Large intestine (tissue), 3 donors: Measurements from ENCODE around the gene IGF1R. TPM values are rescaled to one million over a fixed set of nuclear protein-coding genes. Genes with fewer than 3 reads are reported as not detected.

Experiments
- DNase-seq, 2 donors: peaks; one replicate each; pipeline versions ENCODE4 v3.0.0 to v3.0.0-alpha.2; 2013
- H3K27ac ChIP-seq: one replicate; pipeline ENCODE4 v1.5.1; 2013; ENCODE audit warnings: low read length
- H3K27me3 ChIP-seq: 2 replicates; pipeline ENCODE4 v1.6.1; 2013; ENCODE audit warnings: low read length; ENCODE audit not compliant: control insufficient read depth, insufficient read depth
- H3K36me3 ChIP-seq: 2 replicates; pipeline ENCODE4 v1.6.1; 2013; ENCODE audit warnings: low read length; ENCODE audit not compliant: control insufficient read depth, insufficient read depth
- H3K4me1 ChIP-seq: one replicate; pipeline ENCODE4 v1.6.1; 2013; ENCODE audit warnings: low read length; ENCODE audit not compliant: control insufficient read depth, insufficient read depth
- H3K4me3 ChIP-seq: one replicate; pipeline ENCODE4 v1.5.1; 2013; ENCODE audit warnings: low read length
- H3K9me3 ChIP-seq: one replicate; pipeline ENCODE4 v1.6.1; 2013; ENCODE audit warnings: mild to moderate bottlenecking, low read depth, low read length, moderate library complexity; ENCODE audit not compliant: control insufficient read depth
- WGBS: methylation state at CpG from one replicate; pipeline ENCODE4 v1.1.5; 2013; ENCODE audit warnings: low lambda C conversion rate; ENCODE audit not compliant: insufficient coverage; 5-methylcytosine and 5-hydroxymethylcytosine counted together
- polyA plus RNA-seq: library from polyadenylated mRNA; unstranded; fragments of 120-200 nt; gene quantifications from one replicate; pipeline ENCODE4 v1.2.1, GENCODE V29; 2013

IGF1R gene
- polyA plus RNA-seq, 1 donor = 22.5 TPM

DNA sequence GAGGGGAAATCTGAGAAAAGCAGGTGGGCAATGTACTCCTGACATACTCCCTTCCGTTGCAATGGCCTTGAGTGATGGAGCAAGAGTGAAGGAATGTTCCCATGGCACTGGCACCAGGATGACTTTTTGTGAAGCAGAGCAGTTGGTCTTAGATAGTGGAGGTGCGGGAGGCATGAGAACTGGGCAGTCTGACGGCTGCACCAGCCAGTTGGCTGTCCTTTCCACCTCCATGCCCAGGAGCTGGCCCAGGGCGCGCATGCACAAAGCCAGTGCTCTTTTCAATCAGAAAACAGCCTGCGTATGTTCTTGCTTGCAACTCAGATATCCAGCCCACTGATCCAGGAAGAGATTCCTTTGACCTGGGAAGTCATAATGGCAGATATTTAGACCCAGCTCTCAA, 222.4 kb downstream of the IGF1R start:
- no peaks in the 10 kb centered on the region for H3K4me1 ChIP-seq
- no peaks in the 10 kb centered on the region for H3K9me3 ChIP-seq
- no peaks in the 10 kb centered on the region for H3K36me3 ChIP-seq
- no CpG with 5 or more reads among the region's 6 CpGs for WGBS
- no peak overlapping the region for H3K4me3 ChIP-seq
- DNase-seq = no peak
- H3K27me3 ChIP-seq = no peaks in the 10 kb centered on the region
- H3K27ac ChIP-seq = no peak overlapping the region

DNA sequence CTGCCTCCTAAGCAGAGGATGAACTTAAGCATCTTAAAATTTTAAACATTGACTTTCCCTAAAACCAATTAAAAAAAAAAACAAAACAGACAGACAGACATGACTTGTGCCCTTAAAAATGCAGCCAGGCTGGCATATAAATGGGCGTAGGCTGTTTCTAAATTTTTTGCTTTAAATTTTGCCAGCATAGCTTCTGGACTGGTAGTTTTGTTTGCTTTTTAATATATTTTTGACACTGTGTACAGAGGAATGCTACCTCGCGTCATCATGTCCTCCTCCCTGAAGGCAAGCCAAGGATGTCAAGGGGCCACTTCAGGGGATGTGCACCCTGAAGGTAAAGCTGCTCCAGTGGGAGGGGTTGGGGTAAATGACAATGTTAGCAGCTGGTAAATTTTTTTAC, 224.4 kb downstream of the IGF1R start:
- H3K36me3 ChIP-seq = no peaks in the 10 kb centered on the region
- 80% methylated on average over 1 of the region's 3 CpGs for WGBS
- H3K4me3 ChIP-seq = no peak overlapping the region
- H3K9me3 ChIP-seq = no peaks in the 10 kb centered on the region
- no peak for DNase-seq
- H3K27me3 ChIP-seq = no peaks in the 10 kb centered on the region
- H3K4me1 ChIP-seq = no peaks in the 10 kb centered on the region
- H3K27ac ChIP-seq = no peak overlapping the region

DNA sequence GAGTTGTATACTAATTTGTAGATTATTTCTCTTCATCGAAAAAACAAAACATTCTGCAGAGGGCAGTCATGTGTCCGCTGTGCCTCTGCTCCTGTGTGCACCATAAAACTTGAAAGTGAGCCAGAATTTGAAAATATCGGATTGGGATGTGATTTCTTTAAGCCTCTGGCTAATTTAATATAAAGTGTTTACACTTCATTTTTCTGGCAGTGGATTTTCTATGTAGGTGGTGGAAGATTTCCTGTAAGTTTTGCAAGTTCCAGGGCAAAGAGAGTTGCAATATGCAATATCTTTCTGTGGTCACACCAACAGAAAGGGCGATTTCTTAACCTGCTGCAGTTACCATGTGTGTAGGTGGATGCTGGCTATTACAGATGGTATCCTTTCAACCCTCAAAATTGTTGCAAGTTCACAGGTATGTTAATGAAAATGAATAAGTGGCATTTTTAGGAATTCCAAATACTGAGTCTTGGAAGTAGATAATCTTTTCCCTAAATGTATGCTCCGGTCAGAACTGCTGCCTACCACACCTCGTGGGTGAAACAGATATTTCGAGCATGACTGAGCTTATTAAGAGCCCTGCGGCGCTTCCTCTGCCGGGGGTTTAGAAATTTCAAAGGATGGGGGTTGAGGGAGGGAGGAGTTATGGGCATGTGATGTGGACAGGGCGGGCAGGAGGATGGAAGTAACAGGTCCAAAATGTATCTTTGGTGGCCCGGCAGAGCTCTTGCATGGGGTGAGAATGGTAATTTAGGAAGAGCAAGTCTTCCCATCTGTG, 225.3 kb downstream of the IGF1R start:
- WGBS = 80% methylated on average over 1 of the region's 12 CpGs
- no peak overlapping the region for H3K27ac ChIP-seq

DNA sequence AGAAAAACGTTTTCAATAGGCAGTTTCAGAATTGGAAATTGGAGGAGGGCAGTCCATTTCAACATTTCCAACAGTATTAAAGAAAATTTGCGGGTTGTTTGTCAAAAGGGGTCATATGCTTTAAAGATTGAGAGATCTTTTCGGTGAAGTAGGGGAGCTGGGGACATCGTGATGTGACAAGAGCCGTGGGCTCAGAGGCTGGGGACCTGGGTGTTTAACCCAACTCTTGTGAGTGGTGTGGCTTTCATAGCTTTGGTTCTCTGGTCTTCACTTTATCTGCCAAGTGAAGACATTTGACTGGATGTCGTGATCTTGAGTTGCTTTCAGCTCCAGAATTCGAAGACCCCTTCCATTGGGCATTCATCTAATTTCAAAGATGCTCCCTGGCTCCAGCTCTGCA, 226.0 kb downstream of the IGF1R start:
- Histone ChIP-seq H3K36me3 (no peaks in the 10 kb centered on the region), H3K27ac (no peak overlapping the region), H3K4me3 (no peak overlapping the region), H3K4me1 (no peaks in the 10 kb centered on the region), H3K9me3 (no peaks in the 10 kb centered on the region), H3K27me3 (no peaks in the 10 kb centered on the region)
- DNase-seq = no peak
- WGBS = 100% methylated on average over 3 of the region's 7 CpGs

More for the DNA sequence above, 225.3 kb downstream of the IGF1R start:
- Histone ChIP-seq H3K4me1 (no peaks in the 10 kb centered on the region), H3K27me3 (no peaks in the 10 kb centered on the region), H3K4me3 (no peak overlapping the region), H3K9me3 (no peaks in the 10 kb centered on the region), H3K36me3 (no peaks in the 10 kb centered on the region)
- DNase-seq = no peak

DNA sequence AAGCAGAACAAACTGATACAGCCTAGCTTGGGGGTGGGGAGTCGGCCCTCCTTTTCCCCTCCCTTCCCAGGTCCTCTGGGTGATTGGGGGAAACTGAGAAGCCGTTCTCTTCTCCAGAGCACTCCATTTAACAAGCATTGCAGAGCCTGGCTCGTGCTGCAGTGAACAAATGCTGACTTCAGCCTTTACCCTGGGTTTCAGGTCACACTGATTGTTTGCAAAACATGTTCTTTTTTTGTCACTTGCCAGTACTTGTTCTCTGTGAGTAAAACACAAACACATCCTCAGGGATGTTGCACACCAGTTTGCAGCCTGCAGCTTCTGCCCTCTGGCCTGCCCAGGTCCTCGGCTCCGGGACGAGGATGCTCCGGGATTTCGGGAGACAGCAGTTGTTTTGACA, 226.4 kb downstream of the IGF1R start:
- no peaks in the 10 kb centered on the region for H3K4me1 ChIP-seq
- no CpG with 5 or more reads among the region's 8 CpGs for WGBS
- no peak for DNase-seq
- H3K4me3 ChIP-seq = no peak overlapping the region
- H3K36me3 ChIP-seq = no peaks in the 10 kb centered on the region
- H3K27me3 ChIP-seq = no peaks in the 10 kb centered on the region
- H3K9me3 ChIP-seq = no peaks in the 10 kb centered on the region
- H3K27ac ChIP-seq = no peak overlapping the region

DNA sequence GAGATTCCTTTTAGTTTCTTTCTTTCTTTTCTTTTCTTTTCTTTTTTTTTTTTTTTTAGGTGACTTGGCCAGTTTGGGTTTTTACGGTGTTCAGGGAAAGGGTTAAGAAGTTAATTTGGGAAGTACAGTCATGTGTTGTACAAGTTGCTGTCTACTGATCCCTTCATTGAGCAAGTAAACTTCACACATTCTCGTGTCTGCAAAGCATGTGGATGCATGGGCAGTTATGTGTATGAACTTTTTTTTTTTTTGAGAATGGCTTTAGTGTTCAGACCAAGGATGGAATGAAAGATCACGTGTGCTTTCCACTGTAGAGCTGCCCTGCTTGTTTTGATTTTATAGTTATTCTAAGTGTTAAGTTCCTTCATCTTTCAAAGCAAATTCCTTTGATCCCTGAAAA, 227.0 kb downstream of the IGF1R start:
- no peak overlapping the region for H3K4me3 ChIP-seq
- H3K36me3 ChIP-seq = no peaks in the 10 kb centered on the region
- H3K4me1 ChIP-seq = no peaks in the 10 kb centered on the region
- no peak for DNase-seq
- no peak overlapping the region for H3K27ac ChIP-seq
- H3K27me3 ChIP-seq = no peaks in the 10 kb centered on the region
- WGBS = no CpG with 5 or more reads among the region's 3 CpGs
- no peaks in the 10 kb centered on the region for H3K9me3 ChIP-seq

DNA sequence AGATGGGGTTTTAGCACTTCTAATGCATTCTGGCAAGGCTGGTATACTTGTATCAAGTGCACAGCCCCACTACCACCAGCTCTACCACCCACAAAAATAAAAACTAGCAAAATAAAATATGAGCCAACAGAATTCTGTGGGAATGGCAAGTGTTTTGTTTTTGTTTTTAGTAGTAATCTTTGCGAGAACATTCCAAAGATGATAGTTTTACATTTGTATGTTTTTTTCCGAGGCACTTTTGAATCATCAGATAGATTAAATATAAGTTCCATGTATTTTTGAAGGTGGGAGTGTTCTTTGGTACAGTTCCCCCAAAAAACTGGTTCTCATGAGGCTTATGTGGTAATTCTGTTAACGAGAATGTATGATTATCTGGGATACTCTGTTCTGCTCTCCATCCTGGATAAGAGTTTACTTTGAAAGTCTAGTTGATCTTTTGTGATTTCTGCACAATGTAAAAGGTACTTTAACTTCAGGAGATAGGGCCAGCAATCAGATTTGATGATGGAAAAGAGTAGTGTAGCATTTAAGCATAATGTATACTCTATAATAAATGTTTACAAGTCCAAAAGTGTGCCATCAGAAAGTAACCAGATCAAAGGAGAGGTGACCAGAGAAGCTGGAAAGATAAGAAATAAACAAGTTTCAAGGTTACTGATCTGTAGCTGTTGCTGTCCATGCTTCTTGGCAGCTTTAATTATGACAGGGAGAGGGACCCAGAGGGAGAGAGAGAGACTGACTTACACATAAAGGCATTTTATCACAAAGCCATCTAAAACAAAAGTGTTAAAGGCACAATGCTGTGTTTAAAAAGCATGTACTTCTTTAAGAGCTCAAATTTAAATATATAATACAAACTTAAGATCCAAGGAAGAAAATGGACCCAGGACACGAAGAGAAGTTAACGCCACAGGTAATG, 228.4 kb downstream of the IGF1R start:
- Histone ChIP-seq H3K9me3 (no peaks in the 10 kb centered on the region), H3K27ac (no peak overlapping the region), H3K36me3 (no peaks in the 10 kb centered on the region), H3K4me1 (no peaks in the 10 kb centered on the region), H3K4me3 (no peak overlapping the region), H3K27me3 (no peaks in the 10 kb centered on the region)
- 92% methylated on average over 2 of the region's 5 CpGs for WGBS
- no peak for DNase-seq

DNA sequence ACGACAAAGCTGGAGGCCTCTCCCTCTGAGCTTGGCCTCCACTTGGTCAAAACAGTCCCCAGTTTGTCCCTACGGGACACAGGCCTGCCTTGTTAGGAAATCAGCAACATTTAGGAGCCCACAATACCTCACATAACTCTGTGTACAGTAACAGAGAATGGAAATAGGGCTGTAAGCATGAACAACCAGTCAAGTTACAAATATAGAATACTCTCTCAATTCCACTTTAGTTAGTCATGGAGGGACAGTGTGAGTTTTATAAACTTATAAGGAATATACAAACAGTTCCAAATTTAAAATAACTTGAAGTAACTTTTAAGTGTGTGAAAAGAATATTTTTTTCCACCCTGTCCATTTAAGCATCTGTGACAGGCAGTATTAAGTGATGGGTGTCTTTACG, 229.8 kb downstream of the IGF1R start:
- no peaks in the 10 kb centered on the region for H3K36me3 ChIP-seq
- no peaks in the 10 kb centered on the region for H3K9me3 ChIP-seq
- H3K27ac ChIP-seq = no peak overlapping the region
- H3K4me3 ChIP-seq = no peak overlapping the region
- no peaks in the 10 kb centered on the region for H3K4me1 ChIP-seq
- DNase-seq = no peak
- WGBS = no CpG with 5 or more reads among the region's 3 CpGs
- no peaks in the 10 kb centered on the region for H3K27me3 ChIP-seq

DNA sequence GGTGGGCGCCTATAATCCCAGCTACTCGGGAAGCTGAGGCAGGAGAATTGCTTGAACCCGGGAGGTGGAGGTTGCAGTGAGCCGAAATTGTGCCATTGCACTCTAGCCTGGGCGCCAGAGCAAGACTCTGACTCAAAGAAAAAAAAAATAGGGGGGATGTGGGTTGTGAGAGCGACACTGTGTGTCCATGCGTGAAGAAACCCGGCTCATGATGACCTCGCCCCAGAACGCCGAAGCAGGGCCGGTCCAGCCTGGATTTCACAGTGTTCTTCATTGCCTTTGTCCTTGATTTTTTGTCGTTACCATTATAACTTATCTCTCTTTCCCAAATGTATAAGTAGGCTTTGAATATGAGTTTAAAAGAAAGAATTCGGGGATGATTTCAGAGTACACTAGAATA, 230.5 kb downstream of the IGF1R start:
- Histone ChIP-seq H3K27me3 (no peaks in the 10 kb centered on the region), H3K9me3 (no peaks in the 10 kb centered on the region), H3K27ac (no peak overlapping the region), H3K4me1 (no peaks in the 10 kb centered on the region), H3K36me3 (no peaks in the 10 kb centered on the region), H3K4me3 (no peak overlapping the region)
- 96% methylated on average over 4 of the region's 14 CpGs for WGBS
- DNase-seq = no peak

DNA sequence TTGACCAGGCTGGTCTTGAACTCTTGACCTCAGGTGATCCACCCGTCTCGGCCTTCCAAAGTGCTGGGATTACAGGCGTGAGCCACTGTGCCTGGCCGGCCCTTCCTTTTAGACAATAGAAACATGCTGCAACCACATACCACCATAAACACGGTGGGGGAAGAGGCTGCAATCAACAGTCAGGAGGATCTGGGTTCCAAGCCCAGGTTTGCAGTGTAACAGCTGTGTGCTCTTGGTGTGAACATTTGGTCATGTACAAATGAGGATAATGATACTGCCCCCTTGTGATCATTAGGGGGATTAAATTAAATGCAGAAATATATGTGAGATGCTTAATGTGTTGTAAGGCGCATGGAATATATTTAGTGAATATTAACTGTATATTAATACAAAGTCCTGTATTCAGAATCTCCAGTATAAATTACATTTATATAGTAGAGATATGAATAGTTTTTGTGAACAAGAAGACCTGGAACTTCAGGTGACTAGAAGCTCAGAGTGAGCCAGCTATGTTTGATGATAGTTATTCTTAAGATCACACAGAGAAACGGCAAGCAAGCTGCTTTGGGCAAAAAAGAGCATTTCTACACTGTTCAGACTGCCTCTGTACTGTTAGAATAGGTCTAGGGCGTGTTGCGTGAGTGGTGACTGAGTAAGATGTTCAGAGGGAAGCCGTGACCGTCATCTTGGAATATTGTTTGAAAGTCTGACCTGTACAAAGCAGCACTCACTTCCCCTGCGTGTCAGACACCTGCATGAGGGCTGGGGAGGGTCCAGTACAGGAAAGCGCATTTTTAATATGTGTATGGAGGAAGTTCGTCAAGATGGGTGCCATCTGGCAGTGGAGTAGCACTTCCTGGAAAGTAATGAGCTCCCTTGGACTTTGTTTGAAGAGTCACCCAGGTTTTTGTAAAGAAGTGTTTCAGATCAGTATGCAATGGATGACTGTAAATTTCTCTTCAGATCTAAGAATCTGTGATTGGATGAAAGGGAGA, 233.5 kb downstream of the IGF1R start:
- Histone ChIP-seq H3K36me3 (no peaks in the 10 kb centered on the region), H3K4me3 (no peak overlapping the region), H3K9me3 (no peaks in the 10 kb centered on the region), H3K27me3 (no peaks in the 10 kb centered on the region), H3K27ac (no peak overlapping the region), H3K4me1 (no peaks in the 10 kb centered on the region)
- 80% methylated on average over 1 of the region's 14 CpGs for whole genome bisulfite sequencing
- DNase-seq = peak; percentile 35 to 40
